K562 (cell line): Measurements from ENCODE around the gene OXSR1. TPM values are rescaled to one million over a fixed set of nuclear protein-coding genes. Genes with fewer than 3 reads are reported as not detected.
A peak's percentile ranks its signal among the peaks of the same experiment; 100 is the strongest.

ENCODE experiments used
- ATF6 ChIP-seq: sonication (generic); formaldehyde crosslinking; IDR thresholded peaks from 2 replicates; pipeline ENCODE4 v1.4.0; 2020; ENCODE audit warnings: mild to moderate bottlenecking, missing genetic modification reagents
- BRD9 ChIP-seq: fragments of 450-650 bp; IDR thresholded peaks from 2 replicates; pipeline ENCODE4 v1.6.1; 2018; ENCODE audit warnings: low read depth; ENCODE audit not compliant: partially characterized antibody
- FOSL1 ChIP-seq: fragments of 200-800 bp; sonication (Bioruptor generic); conservative IDR thresholded peaks from 2 replicates; pipeline ENCODE4 v1.6.1; 2016; ENCODE audit warnings: missing genetic modification characterization, missing compliant biosample characterization
- FOXO4 ChIP-seq: fragments of 450-650 bp; formaldehyde crosslinking; IDR thresholded peaks from 2 replicates; pipeline ENCODE4 v1.4.0; 2020; ENCODE audit warnings: mild to moderate bottlenecking, moderate library complexity
- GATA2 ChIP-seq: sonication (generic); formaldehyde crosslinking; IDR thresholded peaks from 2 replicates; pipeline ENCODE4 v1.4.0; 2020; ENCODE audit warnings: mild to moderate bottlenecking, missing genetic modification reagents
- GMEB1 ChIP-seq: fragments of 250-450 bp; sonication (Bioruptor Pico); IDR thresholded peaks from 2 replicates; pipeline ENCODE4 v1.4.0; 2020; ENCODE audit warnings: mild to moderate bottlenecking
- HMG20B ChIP-seq: fragments of 250-450 bp; sonication (Bioruptor Pico); IDR thresholded peaks from 2 replicates; pipeline ENCODE4 v1.5.0; 2021; ENCODE audit warnings: mild to moderate bottlenecking
- KLF10 ChIP-seq: fragments of 250-450 bp; sonication (Bioruptor Pico); IDR thresholded peaks from 2 replicates; pipeline ENCODE4 v1.6.1; 2021; ENCODE audit warnings: matching md5 sums
- LEF1 ChIP-seq: fragments of 450-650 bp; IDR thresholded peaks from 2 replicates; pipeline ENCODE4 v1.6.1; 2016; ENCODE audit warnings: mild to moderate bottlenecking
- MITF ChIP-seq: IDR thresholded peaks from 2 replicates; pipeline ENCODE4 v1.6.1; 2014; ENCODE audit warnings: antibody characterized with exemption
- MYBL2 ChIP-seq, 2 experiments: fragments of 450-650 bp in 1 of 2; sonication (generic) in 1 of 2; formaldehyde crosslinking in 1 of 2; IDR thresholded peaks; 2 replicates each; pipeline versions ENCODE4 v1.6.1 to v1.8.1; 2017 to 2022; ENCODE audit warnings: borderline replicate concordance in 1 of 2, inconsistent platforms in 1 of 2, low read depth in 1 of 2, mild to moderate bottlenecking in 1 of 2, missing genetic modification reagents in 1 of 2, moderate library complexity in 1 of 2
- NRF1 ChIP-seq, 2 experiments: fragments of 450-650 bp; IDR thresholded peaks in 1 of 2; conservative IDR thresholded peaks in 1 of 2; 2 replicates each; pipeline ENCODE4 v1.6.1; 2014; ENCODE audit warnings: mild to moderate bottlenecking in 2 of 2
- PHB ChIP-seq: fragments of 250-450 bp; sonication (Bioruptor Pico); IDR thresholded peaks from 2 replicates; pipeline ENCODE4 v1.5.0; 2021
- PKNOX1 ChIP-seq: fragments of 450-650 bp; IDR thresholded peaks from 2 replicates; pipeline ENCODE4 v1.6.1; 2016
- PURB ChIP-seq: sonication (generic); formaldehyde crosslinking; IDR thresholded peaks from 2 replicates; pipeline ENCODE4 v1.9.0; 2021; ENCODE audit warnings: low read depth, mild to moderate bottlenecking, missing genetic modification reagents
- SIN3B ChIP-seq: fragments of 450-650 bp; IDR thresholded peaks from 2 replicates; pipeline ENCODE4 v1.6.1; 2017; ENCODE audit warnings: low read depth, mild to moderate bottlenecking, moderate library complexity
- STAG1 ChIP-seq: sonication (generic); formaldehyde crosslinking; IDR thresholded peaks from 2 replicates; pipeline ENCODE4 v1.5.0; 2020; ENCODE audit warnings: missing genetic modification reagents, borderline replicate concordance
- ZBTB5 ChIP-seq: fragments of 450-650 bp; IDR thresholded peaks from 2 replicates; pipeline ENCODE4 v1.6.1; 2017; ENCODE audit warnings: antibody characterized with exemption
- ZKSCAN1 ChIP-seq: fragments of 150-350 bp; IDR thresholded peaks from 2 replicates; pipeline ENCODE4 v1.6.1; 2016; ENCODE audit warnings: low read depth, low read length
- ZNF583 ChIP-seq: fragments of 250-450 bp; sonication (Bioruptor Pico); IDR thresholded peaks from 2 replicates; pipeline ENCODE4 v1.4.0; 2020
- polyA plus RNA-seq, 8 experiments: library from polyadenylated mRNA; depleted of rRNA in 4 of 8; stranded (reverse) in 5 of 8; unstranded in 3 of 8; fragments of >200 nt; fragmentation: Nextera tagmentation in 2 of 8; fragmentation: Illumina TruSeq in 1 of 8; extraction: Ambion mirVana in 2 of 8; extraction: Trizol in 1 of 8; gene quantifications; 2 replicates each; pipeline versions ENCODE4 v1.2.1 to v1.2.3, GENCODE V29; 2011 to 2014; ENCODE audit warnings: inconsistent platforms in 1 of 8, missing spikeins in 1 of 8
- total RNA-seq, 7 experiments: library from RNA; depleted of rRNA in 6 of 7; stranded (reverse); fragments of >200 nt in 6 of 7; fragmentation: Illumina TruSeq in 2 of 7; extraction: Trizol in 2 of 7; gene quantifications; 2 replicates each; pipeline versions ENCODE4 v1.2.1 to v1.2.3, GENCODE V29; 2011 to 2021; ENCODE audit warnings: low replicate concordance in 1 of 7

Gene OXSR1
- total and polyA plus RNA-seq, 9 of the 15 experiments (the other 6 are each of a cell fraction or from before 2014, with no cell fraction given) = 15.7 to 87.6 (median 48.7) TPM

GRCh38 chr3:38149708-38150107 is 15.6 kb upstream of the OXSR1 start (continued):
- 0 out of 2 replicates have a peak, but pooled peaks have one; percentile 12 for TF ChIP-seq GMEB1 (CRISPR knock-in tag)
- no peak for TF ChIP-seq PURB (CRISPR knock-in tag)
- no peak for TF ChIP-seq STAG1 (CRISPR knock-in tag)
- TF ChIP-seq SIN3B = no peak
- no peak for TF ChIP-seq MYBL2 (IDR thresholded peaks at IDR 0.05; ENCODE audit: low read depth)
- TF ChIP-seq MYBL2 (CRISPR knock-in tag; IDR thresholded peaks at IDR 0.05; ENCODE audit: borderline replicate concordance) = no peak
- no peak for TF ChIP-seq ZKSCAN1
- TF ChIP-seq BRD9 = no peak
- TF ChIP-seq ZBTB5 = no peak
- no peak for TF ChIP-seq MITF
- no peak for TF ChIP-seq KLF10 (CRISPR knock-in tag)
- TF ChIP-seq PKNOX1 = peak; percentile 29; the same call in 1 of the 2 replicates
- TF ChIP-seq ZNF583 = 0 out of 2 replicates have a peak, but pooled peaks have one; percentile 17
- TF ChIP-seq NRF1 (conservative IDR thresholded peaks at IDR 0.05 in 1 of 2, IDR thresholded peaks at IDR 0.05 in 1 of 2) = peak in 1 of 2 experiments; percentile 30; a peak in 2 of 4 replicates
- no peak for TF ChIP-seq HMG20B (CRISPR knock-in tag)
- peak; percentile 73; the same call in 1 of the 2 replicates for TF ChIP-seq LEF1
- peak; percentile 85 for TF ChIP-seq GATA2 (CRISPR knock-in tag)
- TF ChIP-seq FOSL1 (tag) = peak; percentile 37; the same call in 1 of the 2 replicates
- no peak for TF ChIP-seq PHB (CRISPR knock-in tag)
- no peak for TF ChIP-seq FOXO4 (CRISPR knock-in tag)
- TF ChIP-seq ATF6 (CRISPR knock-in tag) = no peak
